GM12878 (cell line): ENCODE results near the gene LDLRAD3.

Source experiments
- ATF3 ChIP-seq: IDR thresholded peaks from 2 replicates; pipeline ENCODE4 v1.6.1; 2011; ENCODE audit warnings: low read depth, mild to moderate bottlenecking, low read length, moderate library complexity, borderline replicate concordance; ENCODE audit errors: extremely low read depth
- CEBPZ ChIP-seq: fragments of 150-350 bp; IDR thresholded peaks from 2 replicates; pipeline ENCODE4 v1.6.1; 2016; ENCODE audit warnings: low read depth, low read length
- CHD2 ChIP-seq: IDR thresholded peaks from 2 replicates; pipeline ENCODE4 v1.6.1; 2011; ENCODE audit warnings: low read depth, low read length, improper control_type of control experiment, borderline replicate concordance
- CTCF ChIP-seq, 3 experiments: IDR thresholded peaks in 2 of 3; conservative IDR thresholded peaks in 1 of 3; 2 replicates each; pipeline ENCODE4 v1.5.1; 2011; ENCODE audit warnings: low read depth in 3 of 3, low read length in 3 of 3, mild to moderate bottlenecking in 3 of 3, control low read depth in 2 of 3, moderate library complexity in 2 of 3, inconsistent platforms in 1 of 3, mixed read lengths in 1 of 3; ENCODE audit not compliant: control insufficient read depth in 2 of 3, insufficient read depth in 1 of 3; ENCODE audit errors: extremely low read depth in 1 of 3

- TF ChIP-seq CTCF (IDR thresholded peaks at IDR 0.05 in 2 of 3, conservative IDR thresholded peaks at IDR 0.05 in 1 of 3; ENCODE audit: control insufficient read depth in 2 of 3, extremely low read depth in 1 of 3, insufficient read depth in 1 of 3, low read depth in 3 of 3, low read length in 3 of 3), result no peak
- no peak for TF ChIP-seq CEBPZ
- no peak for TF ChIP-seq ATF3
- TF ChIP-seq CHD2, result no peak
These were observed 266.7 kb downstream of the LDLRAD3 start for GRCh38 chr11:36210529-36210928.
